WERI-Rb-1 (cell line): ENCODE measurements around the gene GUK1.

Experiments used
- DNase-seq: peaks from one replicate; pipeline ENCODE4 v3.0.0-alpha.2; 2020
- H3K27ac ChIP-seq: fragments of 250-450 bp; sonication (Bioruptor Pico); 2 replicates; pipeline ENCODE4 v1.5.1; 2020; ENCODE audit warnings: mild to moderate bottlenecking, moderate library complexity
- H3K27me3 ChIP-seq: fragments of 250-450 bp; sonication (Bioruptor Pico); 2 replicates; pipeline ENCODE4 v1.5.1; 2021; ENCODE audit warnings: mild to moderate bottlenecking, low read depth, moderate library complexity; ENCODE audit not compliant: insufficient read depth, severe bottlenecking
- H3K36me3 ChIP-seq: fragments of 250-450 bp; sonication (Bioruptor Pico); 2 replicates; pipeline ENCODE4 v1.5.1; 2020; ENCODE audit warnings: mild to moderate bottlenecking, moderate library complexity
- H3K4me3 ChIP-seq: 2 replicates; pipeline ENCODE4 v1.5.1; 2011; ENCODE audit warnings: low read depth, mild to moderate bottlenecking, control low read depth, low read length
- H3K9me3 ChIP-seq: fragments of 250-450 bp; sonication (Bioruptor Pico); 2 replicates; pipeline ENCODE4 v1.5.1; 2021; ENCODE audit warnings: mild to moderate bottlenecking, moderate library complexity; ENCODE audit not compliant: severe bottlenecking
- CTCF ChIP-seq: IDR thresholded peaks from 2 replicates; pipeline ENCODE4 v1.5.1; 2011; ENCODE audit warnings: low read depth, mild to moderate bottlenecking, control low read depth, inconsistent platforms, low read length

Gene GUK1

DNA sequence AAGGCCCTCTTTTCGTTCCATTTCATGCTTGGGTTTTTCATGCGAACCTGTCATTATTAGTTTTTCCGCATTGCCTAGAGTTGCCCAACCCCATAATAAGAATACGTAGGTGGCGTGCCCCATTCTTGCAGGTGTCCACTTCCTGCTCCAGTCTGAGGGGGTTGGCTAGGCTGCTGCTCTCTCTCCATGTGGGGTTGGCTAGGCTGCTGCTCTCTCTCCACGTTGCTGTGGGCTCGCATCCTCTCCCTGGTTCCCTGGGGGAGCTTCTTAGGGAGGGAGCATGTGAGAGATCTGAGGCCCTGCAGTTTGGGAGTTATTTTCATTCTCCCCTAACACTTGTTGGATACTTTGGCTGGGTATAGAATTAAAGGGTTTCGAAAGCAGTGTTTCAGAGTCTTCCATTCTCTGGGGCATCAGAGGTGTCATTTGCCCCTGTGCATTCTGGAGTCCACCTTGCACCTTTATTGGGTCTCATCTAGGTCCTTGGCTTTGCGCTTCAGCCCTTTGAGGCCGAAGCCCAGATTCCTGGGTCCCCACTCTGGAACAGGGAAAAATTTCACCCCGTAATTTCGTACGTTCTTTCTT, 45.6 kb upstream of the GUK1 start:
- Histone ChIP-seq H3K27ac (no peak overlapping the region), H3K4me3 (no peak overlapping the region), H3K36me3 (peaks cover 7% of the 10 kb centered on the region), H3K27me3 (no peaks in the 10 kb centered on the region), H3K9me3 (no peaks in the 10 kb centered on the region)
- no peak for DNase-seq
- no peak for TF ChIP-seq CTCF

GRCh38 chr1:228095161-228095560, 44.9 kb upstream of the GUK1 start:
- no peaks in the 10 kb centered on the region for H3K9me3 ChIP-seq
- no peaks in the 10 kb centered on the region for H3K27me3 ChIP-seq
- H3K36me3 ChIP-seq, result peaks cover 9% of the 10 kb centered on the region
- TF ChIP-seq CTCF, result no peak
- H3K27ac ChIP-seq, result no peak overlapping the region
- no peak for DNase-seq
- H3K4me3 ChIP-seq, result no peak overlapping the region

DNA sequence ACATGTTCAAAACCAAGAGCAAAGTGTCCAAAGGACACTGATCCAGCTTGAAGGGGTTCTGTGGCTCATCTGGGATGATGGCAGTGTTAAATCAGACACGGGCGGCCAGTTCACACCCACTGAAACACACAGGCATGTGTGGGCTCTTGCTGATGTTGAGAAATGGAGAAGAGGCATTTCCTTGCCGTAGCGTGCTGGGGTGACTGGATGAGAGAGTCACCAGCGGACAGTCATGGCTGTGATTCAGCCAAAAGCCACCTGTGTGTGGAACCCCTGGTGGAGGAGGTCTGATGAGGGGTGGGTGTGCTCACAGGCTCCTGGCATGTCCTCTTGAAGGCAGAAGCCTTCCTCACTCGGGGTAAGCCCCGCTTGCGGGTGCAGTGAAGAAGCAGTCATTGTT, 44.1 kb upstream of the GUK1 start:
- peaks cover 11% of the 10 kb centered on the region for H3K36me3 ChIP-seq
- H3K9me3 ChIP-seq, result no peaks in the 10 kb centered on the region

GRCh38 chr1:228096416-228097332, 43.4 kb upstream of the GUK1 start:
- H3K27ac ChIP-seq, result no peak overlapping the region
- no peak overlapping the region for H3K4me3 ChIP-seq
- no peak for DNase-seq
- peaks cover 11% of the 10 kb centered on the region for H3K36me3 ChIP-seq
- no peaks in the 10 kb centered on the region for H3K9me3 ChIP-seq
- TF ChIP-seq CTCF, result no peak
- H3K27me3 ChIP-seq, result no peaks in the 10 kb centered on the region

More for the DNA sequence above, 44.1 kb upstream of the GUK1 start:
- TF ChIP-seq CTCF, result no peak
- Histone ChIP-seq H3K27me3 (no peaks in the 10 kb centered on the region), H3K27ac (no peak overlapping the region), H3K4me3 (no peak overlapping the region)
- DNase-seq, result no peak

DNA sequence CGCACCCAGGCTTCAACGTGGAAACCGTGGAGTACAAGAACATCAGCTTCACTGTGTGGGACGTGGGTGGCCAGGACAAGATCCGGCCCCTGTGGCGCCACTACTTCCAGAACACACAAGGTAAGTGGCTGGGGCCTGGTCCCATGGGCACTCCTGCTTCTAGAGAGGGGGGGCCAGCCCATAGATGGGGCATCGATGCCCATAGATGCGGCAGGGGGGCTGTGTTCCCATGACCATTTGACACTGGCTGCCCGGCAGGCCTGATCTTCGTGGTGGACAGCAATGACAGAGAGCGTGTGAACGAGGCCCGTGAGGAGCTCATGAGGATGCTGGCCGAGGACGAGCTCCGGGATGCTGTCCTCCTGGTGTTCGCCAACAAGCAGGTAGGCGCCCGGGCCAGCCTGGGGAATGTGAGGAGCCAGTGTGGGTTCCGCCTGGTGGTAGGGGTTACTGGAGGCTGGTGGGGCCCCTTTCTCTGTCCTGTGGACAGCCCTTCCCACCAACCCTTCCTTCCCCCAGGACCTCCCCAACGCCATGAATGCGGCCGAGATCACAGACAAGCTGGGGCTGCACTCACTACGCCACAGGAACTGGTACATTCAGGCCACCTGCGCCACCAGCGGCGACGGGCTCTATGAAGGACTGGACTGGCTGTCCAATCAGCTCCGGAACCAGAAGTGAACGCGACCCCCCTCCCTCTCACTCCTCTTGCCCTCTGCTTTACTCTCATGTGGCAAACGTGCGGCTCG, 42.6 kb upstream of the GUK1 start:
- no peak for DNase-seq
- Histone ChIP-seq H3K9me3 (no peaks in the 10 kb centered on the region), H3K4me3 (no peak overlapping the region), H3K36me3 (peaks cover 11% of the 10 kb centered on the region), H3K27me3 (no peaks in the 10 kb centered on the region), H3K27ac (no peak overlapping the region)
- no peak for TF ChIP-seq CTCF
